Common myeloid progenitor, CD34-positive (primary cell): ENCODE data around the gene SORCS1.

Experiments
- CTCF ChIA-PET: fragments of 350-600 bp; sonication (Branson Sonifier 250); formaldehyde crosslinking; loops from one replicate; lab custom pipeline; 2021; ENCODE audit warnings: antibody characterized with exemption; lab: Charles Lee
- POLR2A ChIA-PET: fragments of 350-600 bp; sonication (Branson Sonifier 250); formaldehyde crosslinking; loops from one replicate; lab custom pipeline; 2021; ENCODE audit warnings: antibody characterized with exemption; lab: Charles Lee
- DNase-seq, 3 donors: peaks; one replicate each; pipeline versions ENCODE4 v3.0.0 to v3.0.0-alpha.2; 2013
- H3K27ac ChIP-seq, 2 experiments: 1 replicate in 1 of 2; 2 replicates in 1 of 2; pipeline ENCODE4 v1.7.0; 2013; ENCODE audit warnings: inconsistent platforms in 2 of 2, low read length in 2 of 2, mild to moderate bottlenecking in 2 of 2, low read depth in 1 of 2, moderate library complexity in 1 of 2; ENCODE audit not compliant: severe bottlenecking in 2 of 2, insufficient read depth in 1 of 2, poor library complexity in 1 of 2
- H3K27me3 ChIP-seq, 5 experiments: replicated peaks in 2 of 5; 1 replicate in 3 of 5; 2 replicates in 2 of 5; pipeline versions ENCODE4 v1.6.1 to v1.7.0; 2013; ENCODE audit warnings: low read length in 4 of 5, mild to moderate bottlenecking in 2 of 5, moderate library complexity in 2 of 5, inconsistent platforms in 1 of 5; ENCODE audit not compliant: insufficient read depth in 5 of 5, control insufficient read depth in 4 of 5
- H3K36me3 ChIP-seq, 4 experiments: 1 replicate in 2 of 4; 2 replicates in 2 of 4; pipeline versions ENCODE4 v1.6.1 to v1.7.0; 2013; ENCODE audit warnings: low read length in 3 of 4, control low read depth in 1 of 4, mild to moderate bottlenecking in 1 of 4; ENCODE audit not compliant: control insufficient read depth in 4 of 4, insufficient read depth in 4 of 4
- H3K4me1 ChIP-seq, 4 experiments: 1 replicate in 3 of 4; 2 replicates in 1 of 4; pipeline versions ENCODE4 v1.6.1 to v1.7.1; 2013; ENCODE audit warnings: low read length in 3 of 4, mild to moderate bottlenecking in 3 of 4, control low read depth in 1 of 4, inconsistent platforms in 1 of 4, moderate library complexity in 1 of 4; ENCODE audit not compliant: control insufficient read depth in 4 of 4, insufficient read depth in 4 of 4; ENCODE audit errors: control extremely low read depth in 1 of 4
- H3K4me3 ChIP-seq, 7 experiments: 1 replicate in 4 of 7; 2 replicates in 3 of 7; pipeline versions ENCODE4 v1.5.1 to v1.7.0; 2013; ENCODE audit warnings: mild to moderate bottlenecking in 7 of 7, low read length in 6 of 7, moderate library complexity in 6 of 7, inconsistent platforms in 2 of 7, low read depth in 2 of 7, control low read depth in 1 of 7; ENCODE audit not compliant: insufficient read depth in 4 of 7, control insufficient read depth in 1 of 7; ENCODE audit errors: extremely low read depth in 1 of 7
- H3K9me3 ChIP-seq, 5 experiments: 1 replicate in 4 of 5; 2 replicates in 1 of 5; pipeline versions ENCODE4 v1.6.1 to v1.7.1; 2013; ENCODE audit warnings: low read length in 4 of 5, mild to moderate bottlenecking in 2 of 5, inconsistent platforms in 1 of 5, low read depth in 1 of 5, moderate library complexity in 1 of 5; ENCODE audit not compliant: control insufficient read depth in 4 of 5, insufficient read depth in 2 of 5; ENCODE audit errors: control extremely low read depth in 1 of 5
- WGBS: methylation state at CpG from one replicate; pipeline ENCODE4 v1.1.5; 2013; ENCODE audit not compliant: insufficient coverage; 5-methylcytosine and 5-hydroxymethylcytosine counted together

SORCS1 gene

GRCh38 chr10:106788982-106789381, 375.5 kb downstream of the SORCS1 start:
- ChIA-PET POLR2A (no interaction called here), CTCF (interaction anchor here (0.6 kb wide), 1 partner anchor 69 kb away, joined by 3 read pairs; no protein-coding TSS in a partner anchor)
- H3K27ac ChIP-seq: no peak overlapping the region
- H3K4me3 ChIP-seq: no peak overlapping the region
- DNase-seq: no peak
- no peaks in the 10 kb centered on the region for H3K4me1 ChIP-seq
- 97% methylated on average over 3 of the region's 3 CpGs for WGBS
- no peaks in the 10 kb centered on the region for H3K36me3 ChIP-seq
- peaks cover 0 to 16% (median 2%) of the 10 kb centered on the region in 5 experiments for H3K27me3 ChIP-seq
- H3K9me3 ChIP-seq: peaks cover 0 to 3% (median 0%) of the 10 kb centered on the region in 5 experiments

- CTCF ChIA-PET: interaction anchor here (2.2 kb wide), 1 partner anchor 10 kb away, joined by 4 read pairs; no protein-coding TSS in a partner anchor
Observed at GRCh38 chr10:106785528-106785927, 379.0 kb downstream of the SORCS1 start.

GRCh38 chr10:106780632-106781031, 383.9 kb downstream of the SORCS1 start:
- no peaks in the 10 kb centered on the region for H3K9me3 ChIP-seq
- no peaks in the 10 kb centered on the region for H3K36me3 ChIP-seq
- no peaks in the 10 kb centered on the region for H3K4me1 ChIP-seq
- H3K27ac ChIP-seq: no peak overlapping the region
- no peak overlapping the region for H3K4me3 ChIP-seq
- ChIA-PET POLR2A (no interaction called here), CTCF (no interaction called here)
- no peak for DNase-seq
- peaks cover 0 to 29% (median 2%) of the 10 kb centered on the region in 5 experiments for H3K27me3 ChIP-seq
- WGBS: 92% methylated on average over 2 of the region's 3 CpGs

More at GRCh38 chr10:106785528-106785927, 379.0 kb downstream of the SORCS1 start:
- peaks cover 0 to 15% (median 2%) of the 10 kb centered on the region in 5 experiments for H3K27me3 ChIP-seq
- no peak overlapping the region for H3K27ac ChIP-seq
- H3K4me3 ChIP-seq: no peak overlapping the region
- 86% methylated on average over 2 of the region's 3 CpGs for WGBS
- POLR2A ChIA-PET: no interaction called here
- H3K9me3 ChIP-seq: peaks cover 0 to 3% (median 0%) of the 10 kb centered on the region in 5 experiments
- no peaks in the 10 kb centered on the region for H3K4me1 ChIP-seq
- DNase-seq: no peak
- H3K36me3 ChIP-seq: no peaks in the 10 kb centered on the region

- CTCF ChIA-PET: no interaction called here
- no CpG with 5 or more reads among the region's 1 CpG for WGBS
- no peak for DNase-seq
- Histone ChIP-seq H3K4me1 (no peaks in the 10 kb centered on the region), H3K27me3 (peaks cover 0 to 28% (median 5%) of the 10 kb centered on the region in 5 experiments), H3K4me3 (no peak overlapping the region), H3K27ac (no peak overlapping the region), H3K36me3 (no peaks in the 10 kb centered on the region), H3K9me3 (no peaks in the 10 kb centered on the region)
- POLR2A ChIA-PET: no interaction called here
Observed at GRCh38 chr10:106777841-106778240, 386.7 kb downstream of the SORCS1 start.

GRCh38 chr10:106775127-106775526, 389.4 kb downstream of the SORCS1 start:
- Histone ChIP-seq H3K9me3 (no peaks in the 10 kb centered on the region), H3K27me3 (peaks cover 0 to 24% (median 5%) of the 10 kb centered on the region in 5 experiments), H3K36me3 (no peaks in the 10 kb centered on the region), H3K27ac (no peak overlapping the region), H3K4me1 (no peaks in the 10 kb centered on the region), H3K4me3 (no peak overlapping the region)
- DNase-seq: no peak
- ChIA-PET CTCF (no interaction called here), POLR2A (no interaction called here)
- WGBS: 91% methylated on average over 4 of the region's 4 CpGs

- no peak overlapping the region for H3K27ac ChIP-seq
- H3K27me3 ChIP-seq: peaks cover 0 to 20% (median 5%) of the 10 kb centered on the region in 5 experiments
- H3K36me3 ChIP-seq: no peaks in the 10 kb centered on the region
- H3K4me1 ChIP-seq: no peaks in the 10 kb centered on the region
- ChIA-PET CTCF (no interaction called here), POLR2A (no interaction called here)
- 79% methylated on average over 2 of the region's 2 CpGs for WGBS
- no peaks in the 10 kb centered on the region for H3K9me3 ChIP-seq
- H3K4me3 ChIP-seq: no peak overlapping the region
- DNase-seq: no peak
Observed at GRCh38 chr10:106772957-106773356, 391.5 kb downstream of the SORCS1 start.

- WGBS: 100% methylated on average over 1 of the region's 2 CpGs
- POLR2A ChIA-PET: no interaction called here
Observed at GRCh38 chr10:106771154-106771553, 393.4 kb downstream of the SORCS1 start.

More at GRCh38 chr10:106771154-106771553, 393.4 kb downstream of the SORCS1 start:
- no peaks in the 10 kb centered on the region for H3K4me1 ChIP-seq
- no peak for DNase-seq
- CTCF ChIA-PET: no interaction called here
- no peak overlapping the region for H3K4me3 ChIP-seq
- H3K27ac ChIP-seq: no peak overlapping the region
- H3K36me3 ChIP-seq: no peaks in the 10 kb centered on the region
- H3K27me3 ChIP-seq: peaks cover 0 to 12% (median 2%) of the 10 kb centered on the region in 5 experiments
- H3K9me3 ChIP-seq: no peaks in the 10 kb centered on the region
